IMR-90 (cell line): ENCODE results near the gene LAMTOR1. TPM values are rescaled to one million over a fixed set of nuclear protein-coding genes. Genes with fewer than 3 reads are reported as not detected.

Experiments
- ATAC-seq: fragments of 200-7000 bp; cut with Tn5 transposase; 2 replicates; pipeline ENCODE4 v1.9.1; 2020; ENCODE audit warnings: low read depth, mild to moderate bottlenecking, moderate library complexity
- BruUV-seq: library from RNA; stranded (reverse); fragments of 400-500 nt; replicated peaks from 2 replicates; lab custom pipeline; 2021; lab: Mats Ljungman, UMichigan
- CTCF ChIA-PET: fragments of 300-600 bp; formaldehyde crosslinking; extraction: SDS; loops from one replicate; lab custom pipeline; 2021; ENCODE audit warnings: antibody characterized with exemption; lab: Yijun Ruan, JAX
- POLR2A ChIA-PET: fragments of 300-600 bp; sonication (Branson Sonifier 250); formaldehyde crosslinking; loops from one replicate; lab custom pipeline; 2022; ENCODE audit warnings: antibody characterized with exemption; ENCODE audit not compliant: unreplicated experiment; lab: Charles Lee
- DNase-seq: peaks from one replicate; pipeline ENCODE4 v3.0.0; 2013
- H2AFZ ChIP-seq: replicated peaks from 2 replicates; pipeline ENCODE3; 2013; ENCODE audit warnings: low read length, mild to moderate bottlenecking; ENCODE audit not compliant: poor library complexity
- H2AK5ac ChIP-seq: 2 replicates; pipeline ENCODE4 v1.6.1; 2013; ENCODE audit warnings: low read depth, low read length, inconsistent platforms
- H2AK9ac ChIP-seq: replicated peaks from 2 replicates; pipeline ENCODE3; 2013; ENCODE audit warnings: mild to moderate bottlenecking, low read depth, low read length, moderate library complexity; ENCODE audit not compliant: poor library complexity
- H2BK120ac ChIP-seq: 2 replicates; pipeline ENCODE4 v1.6.1; 2013; ENCODE audit warnings: low read depth, low read length, inconsistent platforms
- H2BK15ac ChIP-seq: 3 replicates; pipeline ENCODE4 v1.6.1; 2013; ENCODE audit warnings: low read depth, low read length, inconsistent platforms
- H2BK20ac ChIP-seq: 2 replicates; pipeline ENCODE4 v1.6.1; 2013; ENCODE audit warnings: low read depth, mild to moderate bottlenecking, inconsistent platforms, low read length, moderate library complexity
- H2BK5ac ChIP-seq: 2 replicates; pipeline ENCODE4 v1.6.1; 2013; ENCODE audit warnings: mild to moderate bottlenecking, low read depth, low read length, inconsistent platforms; ENCODE audit not compliant: poor library complexity, severe bottlenecking
- H3K14ac ChIP-seq: replicated peaks from 2 replicates; pipeline ENCODE4 v1.6.1; 2013; ENCODE audit warnings: low read depth, low read length, inconsistent platforms
- H3K18ac ChIP-seq: 2 replicates; pipeline ENCODE4 v1.6.1; 2013; ENCODE audit warnings: low read depth, low read length, control low read depth
- H3K23ac ChIP-seq: 2 replicates; pipeline ENCODE4 v1.6.1; 2013; ENCODE audit warnings: low read depth, low read length, inconsistent platforms
- H3K27ac ChIP-seq: 2 replicates; pipeline ENCODE4 v1.5.1; 2013; ENCODE audit warnings: mild to moderate bottlenecking, control low read depth, low read length; ENCODE audit not compliant: insufficient read depth
- H3K27me3 ChIP-seq: 2 replicates; pipeline ENCODE4 v1.6.1; 2013; ENCODE audit warnings: low read length; ENCODE audit not compliant: control insufficient read depth, insufficient read depth
- H3K36me3 ChIP-seq: 2 replicates; pipeline ENCODE4 v1.6.1; 2013; ENCODE audit warnings: low read length, mixed read lengths; ENCODE audit not compliant: control insufficient read depth, insufficient read depth
- H3K4ac ChIP-seq: 2 replicates; pipeline ENCODE4 v1.6.1; 2013; ENCODE audit warnings: low read depth, low read length, inconsistent platforms
- H3K4me1 ChIP-seq: 2 replicates; pipeline ENCODE4 v1.6.1; 2013; ENCODE audit warnings: low read length, mixed read lengths; ENCODE audit not compliant: control insufficient read depth, insufficient read depth
- H3K4me2 ChIP-seq: 2 replicates; pipeline ENCODE4 v1.6.1; 2013; ENCODE audit warnings: low read depth, mild to moderate bottlenecking, control low read depth, low read length, moderate library complexity
- H3K4me3 ChIP-seq: 2 replicates; pipeline ENCODE4 v1.5.1; 2013; ENCODE audit warnings: low read depth, mild to moderate bottlenecking, control low read depth, low read length, moderate library complexity; ENCODE audit not compliant: insufficient read depth
- H3K56ac ChIP-seq: 2 replicates; pipeline ENCODE4 v1.6.1; 2013; ENCODE audit warnings: low read length, inconsistent platforms; ENCODE audit not compliant: insufficient read depth; ENCODE audit errors: extremely low read depth
- H3K79me1 ChIP-seq, 2 experiments: 2 replicates each; pipeline ENCODE4 v1.6.1; 2013; ENCODE audit warnings: low read length in 2 of 2, inconsistent platforms in 1 of 2, low read depth in 1 of 2
- H3K9ac ChIP-seq: 2 replicates; pipeline ENCODE4 v1.6.1; 2013; ENCODE audit warnings: low read depth, low read length, control low read depth
- H3K9me1 ChIP-seq: 2 replicates; pipeline ENCODE4 v1.6.1; 2013; ENCODE audit warnings: low read length, inconsistent platforms; ENCODE audit not compliant: insufficient read depth
- H3K9me3 ChIP-seq: 2 replicates; pipeline ENCODE4 v1.6.1; 2013; ENCODE audit warnings: low read length; ENCODE audit not compliant: control insufficient read depth, insufficient read depth
- H4K20me1 ChIP-seq: 2 replicates; pipeline ENCODE4 v1.6.1; 2013; ENCODE audit warnings: low read length, inconsistent platforms; ENCODE audit not compliant: insufficient read depth
- H4K5ac ChIP-seq: 2 replicates; pipeline ENCODE4 v1.6.1; 2013; ENCODE audit warnings: mild to moderate bottlenecking, low read depth, low read length, control low read depth
- H4K8ac ChIP-seq, 2 experiments: 2 replicates each; pipeline ENCODE4 v1.6.1; 2013; ENCODE audit warnings: low read depth in 2 of 2, low read length in 2 of 2, control low read depth in 1 of 2, inconsistent platforms in 1 of 2
- H4K91ac ChIP-seq: 2 replicates; pipeline ENCODE4 v1.6.1; 2013; ENCODE audit warnings: low read depth, low read length, inconsistent platforms; ENCODE audit not compliant: insufficient read depth
- CHD1 ChIP-seq: IDR thresholded peaks from 2 replicates; pipeline ENCODE4 v1.6.1; 2012; ENCODE audit warnings: low read depth, low read length, improper control_type of control experiment
- CTCF ChIP-seq: conservative IDR thresholded peaks from 2 replicates; pipeline ENCODE4 v1.5.1; 2012; ENCODE audit warnings: mild to moderate bottlenecking, low read depth, low read length, improper control_type of control experiment
- ELK1 ChIP-seq: fragments of 150-350 bp; IDR thresholded peaks from 2 replicates; pipeline ENCODE4 v1.6.1; 2016; ENCODE audit warnings: low read depth, mild to moderate bottlenecking, low read length, moderate library complexity, borderline replicate concordance
- FOS ChIP-seq: fragments of 150-350 bp; IDR thresholded peaks from 2 replicates; pipeline ENCODE4 v1.6.1; 2016; ENCODE audit warnings: low read depth, low read length
- MAFK ChIP-seq: IDR thresholded peaks from 2 replicates; pipeline ENCODE4 v1.6.1; 2012; ENCODE audit warnings: low read depth, low read length, improper control_type of control experiment
- MAZ ChIP-seq: IDR thresholded peaks from 2 replicates; pipeline ENCODE4 v1.6.1; 2012; ENCODE audit warnings: low read depth, mild to moderate bottlenecking, low read length, improper control_type of control experiment, moderate library complexity, borderline replicate concordance
- NFE2L2 ChIP-seq: fragments of 150-350 bp; IDR thresholded peaks from 2 replicates; pipeline ENCODE4 v1.6.1; 2016; ENCODE audit warnings: low read depth, mild to moderate bottlenecking, low read length
- RCOR1 ChIP-seq: IDR thresholded peaks from 2 replicates; pipeline ENCODE4 v1.6.1; 2012; ENCODE audit warnings: mild to moderate bottlenecking, low read length, improper control_type of control experiment; ENCODE audit not compliant: insufficient replicate concordance
- SMC3 ChIP-seq: fragments of 150-350 bp; IDR thresholded peaks from 2 replicates; pipeline ENCODE4 v1.6.1; 2016; ENCODE audit warnings: low read depth, mild to moderate bottlenecking, antibody characterized with exemption, low read length, moderate library complexity
- WGBS, 2 experiments: methylation state at CpG; one replicate each; pipeline versions ENCODE4 v1.1.5 to v1.1.7; 2013; ENCODE audit warnings: missing lambda C conversion rate in 2 of 2; ENCODE audit not compliant: insufficient read length in 1 of 2; ENCODE audit errors: extremely low coverage in 2 of 2; 5-methylcytosine and 5-hydroxymethylcytosine counted together
- dilution Hi-C: fragments of 300-500 bp; cut with HindIII; formaldehyde crosslinking; loops from one replicate; pipeline ENCODE4 v1.14.3; 2018; ENCODE audit warnings: low sequenced_read_pairs; ENCODE audit not compliant: unreplicated experiment
- in situ Hi-C: fragments of 300-500 bp; cut with MboI; formaldehyde crosslinking; loops from 3 replicates; pipeline ENCODE4 v1.14.3; 2019; ENCODE audit warnings: low sequenced_read_pairs, inconsistent platforms, mixed read lengths
- intact Hi-C: fragments of 100-400 bp; cut with micrococcal nuclease; formaldehyde crosslinking; loops from 2 replicates; pipeline ENCODE4 v1.10.0; 2022
- polyA plus RNA-seq, 3 experiments: library from polyadenylated mRNA; depleted of rRNA; stranded (reverse); fragments of >200 nt; gene quantifications; 2 replicates each; pipeline ENCODE4 v1.2.3, GENCODE V29; 2012; ENCODE audit warnings: low replicate concordance in 1 of 3
- total RNA-seq: library from RNA; depleted of rRNA; stranded (reverse); fragments of >200 nt; gene quantifications from 2 replicates; pipeline ENCODE4 v1.2.3, GENCODE V29; 2012

LAMTOR1 gene
- total and polyA plus RNA-seq, 2 of the 4 experiments (the other 2 are of a cell fraction) = 126 to 137 TPM

- H3K4me1 ChIP-seq = no peaks in the 10 kb centered on the region
- H3K56ac ChIP-seq = no peak overlapping the region
- no peak overlapping the region for H3K4me3 ChIP-seq
- TF ChIP-seq CHD1 = no peak
- TF ChIP-seq RCOR1 = no peak
- TF ChIP-seq NFE2L2 = no peak
- no peak for TF ChIP-seq MAZ
- TF ChIP-seq ELK1 = no peak
- TF ChIP-seq CTCF = no peak
- no peak for TF ChIP-seq MAFK
- TF ChIP-seq SMC3 = no peak
- no peak for TF ChIP-seq FOS
- H3K14ac ChIP-seq = no peak overlapping the region
- CTCF ChIA-PET = no interaction called here
- H3K4me2 ChIP-seq = no peak overlapping the region
- no peak overlapping the region for H3K9ac ChIP-seq
- H4K91ac ChIP-seq = no peak overlapping the region
- no peaks in the 10 kb centered on the region; the same call in 1 of the 2 replicates for H3K9me1 ChIP-seq
- H3K18ac ChIP-seq = no peak overlapping the region
- H4K5ac ChIP-seq = no peak overlapping the region
- H3K4ac ChIP-seq = no peak overlapping the region; the same call in 1 of the 2 replicates
- in situ Hi-C loops = no loop called here
- H2AK9ac ChIP-seq = no peak overlapping the region
- ATAC-seq (no peak), DNase-seq (no peak)
- H2BK5ac ChIP-seq = no peak overlapping the region
- H3K79me1 ChIP-seq = no peaks in the 10 kb centered on the region
- 100% methylated on average over 2 of the region's 2 CpGs; no CpG with 5 or more reads in 1 of the 2 experiments for WGBS, 2 experiments
- peak overlapping the region; percentile 11 for H2AFZ ChIP-seq
- intact Hi-C loops = no loop called here
- no peak overlapping the region for H3K27ac ChIP-seq
- H3K36me3 ChIP-seq = no peaks in the 10 kb centered on the region
- dilution Hi-C loops = no loop called here
- H2BK120ac ChIP-seq = no peak overlapping the region
- H2BK15ac ChIP-seq = no peak overlapping the region
- no peak overlapping the region for H2AK5ac ChIP-seq
- H3K23ac ChIP-seq = no peak overlapping the region
- H3K9me3 ChIP-seq = no peaks in the 10 kb centered on the region
- no peak overlapping the region for H2BK20ac ChIP-seq
- no peaks in the 10 kb centered on the region for H4K20me1 ChIP-seq
- H4K8ac ChIP-seq = no peak overlapping the region
- no TSS peak for BruUV-seq
- POLR2A ChIA-PET = no interaction called here
- peaks cover 2% of the 10 kb centered on the region; the same call in 1 of the 2 replicates for H3K27me3 ChIP-seq
Observed at GRCh38 chr11:72120930-72121329, 17.8 kb upstream of the LAMTOR1 start.
